GM23338 (cell line): ENCODE results near the gene ZBTB18.
A peak's percentile ranks its signal among the peaks of the same experiment; 100 is the strongest.

Experiments
- CREB1 ChIP-seq: fragments of 250-450 bp; sonication (Bioruptor Pico); IDR thresholded peaks from 2 replicates; pipeline ENCODE4 v1.5.0; 2020; ENCODE audit warnings: low read depth, mild to moderate bottlenecking, moderate library complexity
- CTCF ChIP-seq, 2 experiments: fragments of 200-600 bp in 1 of 2; sonication (generic) in 1 of 2; conservative IDR thresholded peaks; 2 replicates each; pipeline versions ENCODE4 v1.5.1 to v1.6.1; 2016 to 2017; ENCODE audit warnings: antibody characterized with exemption in 2 of 2, low read depth in 2 of 2, mild to moderate bottlenecking in 2 of 2, moderate library complexity in 1 of 2
- ETS1 ChIP-seq: IDR thresholded peaks from 2 replicates; pipeline ENCODE4 v1.6.1; 2016; ENCODE audit warnings: antibody characterized with exemption
- EZH2 ChIP-seq: fragments of 200-600 bp; sonication (generic); IDR thresholded peaks from one replicate; pipeline ENCODE4 v1.8.0; 2017; ENCODE audit warnings: antibody characterized with exemption, mild to moderate bottlenecking, low read depth; ENCODE audit not compliant: unreplicated experiment
- EZH2phosphoT487 ChIP-seq: fragments of 200-600 bp; sonication (generic); IDR thresholded peaks from one replicate; pipeline ENCODE4 v1.8.1; 2018; ENCODE audit warnings: antibody characterized with exemption; ENCODE audit not compliant: unreplicated experiment
- JUNB ChIP-seq: IDR thresholded peaks from one replicate; pipeline ENCODE4 v1.6.1; 2016; ENCODE audit warnings: antibody characterized with exemption; ENCODE audit not compliant: unreplicated experiment
- NANOG ChIP-seq: IDR thresholded peaks from 2 replicates; pipeline ENCODE4 v1.6.1; 2016; ENCODE audit warnings: antibody characterized with exemption, borderline replicate concordance
- POLR2AphosphoS5 ChIP-seq: IDR thresholded peaks from 2 replicates; pipeline ENCODE4 v1.6.1; 2016; ENCODE audit warnings: antibody characterized with exemption, low read depth
- REST ChIP-seq: IDR thresholded peaks from one replicate; pipeline ENCODE4 v1.6.1; 2018; ENCODE audit warnings: antibody characterized with exemption; ENCODE audit not compliant: unreplicated experiment
- STAT1 ChIP-seq: IDR thresholded peaks from one replicate; pipeline ENCODE4 v1.6.1; 2016; ENCODE audit warnings: antibody characterized with exemption; ENCODE audit not compliant: unreplicated experiment
- ZNF114 ChIP-seq: fragments of 250-450 bp; sonication (Bioruptor Pico); IDR thresholded peaks from 2 replicates; pipeline ENCODE4 v1.5.0; 2020; ENCODE audit warnings: mild to moderate bottlenecking, moderate library complexity
- ZNF331 ChIP-seq: fragments of 250-450 bp; sonication (Bioruptor Pico); IDR thresholded peaks from 2 replicates; pipeline ENCODE4 v1.5.0; 2020; ENCODE audit warnings: low read depth, mild to moderate bottlenecking, moderate library complexity

GRCh38 chr1:244048256-244049161, 2.6 kb upstream of the ZBTB18 start:
- TF ChIP-seq CTCF (conservative IDR thresholded peaks at IDR 0.05; ENCODE audit: low read depth in 2 of 2) (no peak), POLR2AphosphoS5 (peak; percentile 1; the same call in 1 of the 2 replicates), CREB1 (CRISPR knock-in tag) (peak; percentile 54), EZH2phosphoT487 (no peak), EZH2 (no peak), REST (no peak), ZNF114 (no peak), ETS1 (no peak), ZNF331 (no peak), JUNB (no peak), NANOG (no peak), STAT1 (no peak)
